Measurements from ENCODE around the gene RAB40B.
"Not testable (repeated sequence)": the region's sequence is repeated elsewhere in the genome, so short reads cannot be mapped to it uniquely, and the experiment has no call there.

RAB40B gene, protein sequence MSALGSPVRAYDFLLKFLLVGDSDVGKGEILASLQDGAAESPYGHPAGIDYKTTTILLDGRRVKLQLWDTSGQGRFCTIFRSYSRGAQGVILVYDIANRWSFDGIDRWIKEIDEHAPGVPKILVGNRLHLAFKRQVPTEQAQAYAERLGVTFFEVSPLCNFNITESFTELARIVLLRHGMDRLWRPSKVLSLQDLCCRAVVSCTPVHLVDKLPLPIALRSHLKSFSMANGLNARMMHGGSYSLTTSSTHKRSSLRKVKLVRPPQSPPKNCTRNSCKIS

DNA sequence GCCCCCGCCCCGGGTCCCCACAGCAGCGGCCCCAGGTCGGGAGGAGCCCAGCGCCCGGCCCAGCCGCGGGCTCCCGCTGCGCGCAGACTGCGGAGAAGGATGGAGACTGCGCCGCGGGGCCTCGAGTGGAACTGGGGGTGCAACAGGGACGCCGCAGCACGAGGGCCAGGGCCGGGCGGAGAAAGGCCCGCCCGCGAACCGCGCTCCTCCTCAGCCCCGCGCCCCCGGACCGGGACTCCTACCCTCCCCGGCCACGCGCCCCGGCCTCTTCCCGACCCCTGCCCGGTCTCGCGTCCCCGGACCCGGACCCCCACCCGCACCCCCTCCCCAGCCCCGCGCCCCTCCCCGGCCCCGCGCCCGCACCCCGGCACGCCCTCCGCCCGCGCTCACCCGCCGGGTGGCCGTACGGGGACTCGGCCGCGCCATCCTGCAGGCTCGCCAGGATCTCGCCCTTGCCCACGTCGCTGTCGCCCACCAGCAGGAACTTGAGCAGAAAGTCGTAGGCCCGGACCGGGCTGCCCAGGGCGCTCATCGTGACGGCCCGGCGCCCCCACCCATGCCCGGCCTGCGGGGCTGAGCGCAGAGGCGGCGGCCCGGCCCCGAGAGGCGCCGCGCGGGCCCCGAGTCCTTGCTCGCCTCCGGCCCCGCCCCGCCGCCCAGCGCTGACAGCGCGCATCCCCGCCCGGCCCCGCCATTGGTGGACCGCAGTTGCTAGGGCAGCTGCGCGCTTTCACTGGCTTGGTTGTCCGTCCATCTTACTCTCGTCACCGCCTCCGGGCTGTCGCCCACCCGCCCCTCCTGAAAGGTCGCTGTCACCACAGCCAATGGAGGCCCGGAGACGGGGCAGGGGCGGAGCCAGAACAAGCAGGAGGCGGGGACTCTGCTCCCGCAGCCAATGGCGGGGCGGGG is at the start of gene RAB40B:
Gene RAB40B (minus strand): TSS at position 634 of the 909 bp plus-strand sequence. CDS start 102 bp downstream, at position 532.
- peak; percentile 58 for DNase-seq

DNA sequence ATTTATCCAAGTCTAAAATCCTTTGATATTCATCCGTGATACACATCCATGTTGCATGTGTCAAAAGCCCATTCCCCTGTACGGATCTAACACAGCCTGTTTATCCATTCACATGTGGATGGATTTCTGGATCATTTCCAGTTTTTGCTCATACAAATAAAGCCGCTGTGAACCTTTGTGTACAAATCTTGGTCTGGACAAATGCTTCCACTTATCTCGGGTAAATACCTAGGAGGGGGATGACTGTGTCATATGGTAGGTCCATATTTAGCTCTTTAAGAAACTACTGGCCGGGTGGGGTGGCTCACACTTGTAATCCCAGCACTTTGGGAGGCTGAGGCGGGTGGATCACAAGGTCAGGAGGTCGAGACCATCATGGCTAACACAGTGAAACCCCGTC is 47.0 kb upstream of the RAB40B start:
- DNase-seq = no peak

DNA sequence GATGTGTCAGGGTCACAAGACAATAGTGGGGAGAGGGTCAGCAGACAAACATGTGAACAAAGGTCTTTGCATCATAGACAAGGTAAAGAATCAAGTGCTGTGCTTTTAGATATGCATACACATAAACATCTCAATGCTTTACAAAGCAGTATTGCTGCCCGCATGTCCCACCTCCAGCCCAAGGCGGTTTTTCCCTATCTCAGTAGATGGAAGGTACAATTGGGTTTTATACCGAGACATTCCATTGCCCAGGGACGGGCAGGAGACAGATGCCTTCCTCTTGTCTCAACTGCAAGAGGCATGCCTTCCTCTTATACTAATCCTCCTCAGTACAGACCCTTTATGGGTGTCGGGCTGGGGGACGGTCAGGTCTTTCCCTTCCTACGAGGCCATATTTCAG is 46.2 kb upstream of the RAB40B start:
- DNase-seq = not testable (repeated sequence)

DNA sequence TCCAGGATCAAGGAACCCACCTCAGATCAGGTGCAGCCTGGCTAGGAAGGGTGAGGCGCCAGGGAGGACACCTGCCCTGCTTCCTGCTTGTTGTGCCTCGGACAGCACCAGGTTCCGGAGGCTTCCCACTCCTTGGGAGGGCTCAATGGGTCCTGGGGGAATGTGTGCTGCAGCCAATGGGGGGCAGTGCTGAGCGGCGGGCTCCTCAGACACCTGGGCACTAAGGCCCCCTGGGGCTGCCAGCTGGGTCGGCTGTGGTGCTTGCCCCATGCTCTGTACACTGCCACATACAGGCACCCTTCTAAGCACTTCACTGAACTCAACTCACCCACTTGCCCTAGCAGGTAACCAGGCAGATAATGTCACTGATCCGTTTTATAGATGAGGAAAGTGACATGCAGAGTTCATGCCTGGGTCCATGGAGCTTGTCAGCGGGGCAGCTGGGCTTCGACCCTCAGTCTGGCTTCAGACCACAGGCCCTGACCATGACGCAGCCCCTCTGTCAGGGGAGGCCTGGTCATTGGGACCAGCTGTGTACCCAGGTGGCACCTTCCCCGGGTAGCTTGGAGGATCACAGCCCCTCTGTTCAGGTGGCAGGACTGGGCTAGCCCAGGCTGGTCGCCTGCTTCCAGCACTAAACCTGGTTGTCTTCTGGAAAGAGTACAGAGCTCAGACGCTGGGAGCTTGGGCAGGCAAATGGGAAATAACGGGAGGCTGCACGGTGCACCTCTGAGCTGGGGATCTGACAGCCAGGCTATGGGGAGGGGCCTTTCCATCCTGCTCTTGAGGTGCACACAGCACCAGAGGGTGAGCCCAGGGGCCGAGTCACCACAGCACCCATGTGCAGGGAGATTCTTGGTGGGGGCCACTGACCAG is 45.1 kb upstream of the RAB40B start:
- no peak for DNase-seq

DNA sequence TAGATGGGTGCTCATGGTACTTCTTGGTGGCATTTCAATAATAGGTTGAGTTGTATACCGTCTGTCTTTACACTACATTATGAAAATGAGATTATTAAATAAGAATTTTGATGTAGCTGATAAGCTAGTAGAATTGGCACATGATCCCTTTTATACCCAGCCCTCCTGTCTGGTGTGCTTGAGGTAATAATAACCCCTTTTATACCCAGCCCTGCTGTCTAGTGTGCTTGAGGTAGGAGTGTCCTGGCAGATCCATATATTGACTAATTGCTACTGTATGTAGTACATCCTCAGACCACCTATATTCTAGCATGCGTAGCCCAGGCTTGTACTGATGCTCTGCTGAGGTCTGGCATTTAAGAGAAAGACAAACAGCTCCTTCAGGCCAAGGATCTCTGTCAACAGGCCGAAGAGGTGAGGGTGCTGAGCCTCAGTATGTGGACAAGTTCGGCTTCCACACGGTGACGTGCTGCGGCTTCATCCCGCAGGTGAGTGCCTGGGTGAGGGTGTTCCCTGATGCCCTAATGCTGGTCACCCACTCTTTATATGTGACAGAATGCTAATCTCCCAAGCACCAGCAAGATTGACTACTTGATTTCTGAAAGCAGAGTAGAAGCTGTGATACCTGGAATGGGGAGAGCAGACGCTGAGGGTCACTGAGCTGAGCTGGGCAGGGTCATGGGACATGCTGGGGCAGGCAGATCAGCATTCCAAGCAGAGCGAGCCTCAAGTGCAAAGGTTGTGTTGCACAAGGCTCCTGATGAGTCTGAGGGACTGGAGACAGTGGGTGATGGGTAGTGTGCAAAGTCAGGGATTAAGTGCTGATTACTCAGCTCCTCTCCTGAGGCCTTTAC is 42.6 kb upstream of the RAB40B start:
- DNase-seq = no peak

DNA sequence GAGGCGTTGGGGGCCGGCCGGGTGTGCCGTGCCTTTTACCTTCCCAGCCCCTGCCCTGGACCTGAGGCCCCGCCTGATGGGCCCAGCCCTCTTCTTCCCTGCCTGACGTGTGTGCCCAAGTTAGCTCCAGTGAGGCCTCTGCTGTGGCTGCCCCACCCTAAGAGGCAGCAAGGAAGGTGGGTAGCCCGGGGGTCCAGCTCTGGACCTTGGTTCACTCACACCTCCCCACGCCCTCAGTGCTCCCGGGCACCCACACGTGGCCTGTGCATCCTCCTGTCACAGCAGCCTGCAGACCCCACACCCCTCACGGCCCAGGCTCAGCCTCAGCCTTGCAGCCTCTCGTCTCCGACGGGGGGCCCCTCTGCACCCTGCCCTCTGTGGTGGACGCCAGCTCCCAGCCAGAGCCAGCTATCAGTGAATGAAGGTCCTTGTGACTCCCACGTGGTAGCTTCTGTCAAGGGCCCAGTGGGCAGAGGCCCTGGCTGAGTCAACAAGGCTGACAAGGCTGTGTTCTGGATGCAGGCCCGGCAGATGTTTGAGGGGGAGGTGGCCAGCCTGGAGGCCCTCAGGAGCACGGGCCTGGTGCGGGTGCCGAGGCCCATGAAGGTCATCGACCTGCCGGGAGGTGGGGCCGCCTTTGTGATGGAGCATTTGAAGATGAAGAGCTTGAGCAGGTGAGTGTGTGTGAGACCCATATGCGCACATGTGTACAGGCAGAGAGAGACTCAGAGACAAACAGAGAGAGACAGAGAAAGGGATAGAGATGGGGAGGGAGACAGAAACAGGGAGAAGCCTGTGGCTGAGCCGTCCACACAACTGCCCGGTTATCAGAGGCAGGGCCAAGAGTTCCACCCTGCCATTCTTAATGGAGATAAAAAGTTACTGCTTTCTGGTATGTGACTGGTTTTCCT is 39.7 kb upstream of the RAB40B start:
- no peak for DNase-seq

DNA sequence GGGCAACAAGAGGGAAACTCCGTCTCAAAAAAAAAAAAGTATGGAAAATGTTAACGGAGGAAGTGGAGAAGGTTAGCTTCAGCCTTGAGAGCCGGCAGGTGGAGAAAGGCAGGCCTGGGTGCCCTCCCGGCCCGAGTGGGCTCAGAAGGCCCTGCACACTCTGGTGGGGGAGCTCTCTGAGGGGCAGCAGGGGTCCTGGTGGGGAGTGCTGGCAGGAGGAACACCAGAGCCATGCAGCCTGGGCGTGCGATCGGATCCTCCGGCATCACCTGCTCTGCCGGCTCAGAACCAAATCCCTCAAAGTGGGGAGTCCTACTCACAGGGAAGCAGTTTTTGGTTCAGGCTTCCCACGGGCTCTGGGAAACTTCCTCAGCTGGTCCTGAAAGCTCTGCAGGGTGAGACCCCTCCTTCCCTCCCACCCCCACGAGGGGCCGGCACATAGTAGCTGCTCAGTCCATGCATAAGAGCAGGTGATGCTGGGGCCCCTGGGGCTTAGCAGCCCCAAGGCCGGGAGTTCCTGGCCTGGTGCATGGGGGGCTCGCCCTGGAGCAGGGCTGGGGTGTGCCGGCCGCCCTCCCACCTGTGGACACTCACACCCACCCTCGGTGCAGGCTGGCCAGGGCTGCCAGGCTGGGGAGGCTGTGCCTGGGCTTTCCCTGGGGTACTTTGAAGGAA is 38.1 kb upstream of the RAB40B start:
- no peak for DNase-seq

DNA sequence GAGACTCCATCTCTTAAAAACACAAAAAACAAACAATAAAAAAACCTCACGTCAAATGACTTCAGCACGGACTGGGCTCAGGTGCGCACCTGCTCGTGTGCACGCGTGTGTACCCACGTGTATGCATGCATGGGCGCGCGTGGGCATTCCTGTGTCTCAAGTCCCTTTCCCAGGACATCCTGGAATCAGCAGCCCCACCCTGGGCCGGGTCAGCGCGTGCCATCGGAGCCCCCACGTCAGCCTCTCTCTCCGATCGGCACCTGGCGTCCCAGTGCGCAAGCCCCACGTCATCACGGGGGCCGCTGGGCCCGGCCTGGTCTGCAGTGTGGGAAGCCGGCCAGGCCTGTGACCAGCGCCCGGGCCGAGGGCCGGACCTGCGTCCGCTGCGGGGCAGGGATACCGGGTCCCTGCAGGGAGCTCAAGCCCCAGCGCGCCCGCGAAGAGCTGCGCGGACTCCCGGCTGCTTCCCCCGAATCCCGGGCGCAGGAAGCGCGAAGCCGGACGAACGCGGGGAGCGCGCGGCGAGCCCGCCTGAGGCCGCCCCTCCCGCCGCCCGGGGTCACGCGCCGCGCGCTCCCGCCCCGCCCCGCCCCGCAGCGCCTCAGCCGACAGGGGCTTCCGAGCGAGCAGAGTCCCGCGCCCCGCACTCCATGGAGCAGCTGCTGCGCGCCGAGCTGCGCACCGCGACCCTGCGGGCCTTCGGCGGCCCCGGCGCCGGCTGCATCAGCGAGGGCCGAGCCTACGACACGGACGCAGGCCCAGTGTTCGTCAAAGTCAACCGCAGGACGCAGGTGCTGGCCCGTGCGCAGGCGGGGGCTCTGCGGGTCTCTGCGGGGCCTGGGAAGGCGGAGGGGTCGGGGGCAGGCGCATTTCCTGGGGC is 36.7 kb upstream of the RAB40B start, which contains the start of gene FN3K:
Gene FN3K (plus strand): TSS at position 629 of the 880 bp plus-strand sequence. CDS start 22 bp downstream, at position 651.
- DNase-seq = no peak

DNA sequence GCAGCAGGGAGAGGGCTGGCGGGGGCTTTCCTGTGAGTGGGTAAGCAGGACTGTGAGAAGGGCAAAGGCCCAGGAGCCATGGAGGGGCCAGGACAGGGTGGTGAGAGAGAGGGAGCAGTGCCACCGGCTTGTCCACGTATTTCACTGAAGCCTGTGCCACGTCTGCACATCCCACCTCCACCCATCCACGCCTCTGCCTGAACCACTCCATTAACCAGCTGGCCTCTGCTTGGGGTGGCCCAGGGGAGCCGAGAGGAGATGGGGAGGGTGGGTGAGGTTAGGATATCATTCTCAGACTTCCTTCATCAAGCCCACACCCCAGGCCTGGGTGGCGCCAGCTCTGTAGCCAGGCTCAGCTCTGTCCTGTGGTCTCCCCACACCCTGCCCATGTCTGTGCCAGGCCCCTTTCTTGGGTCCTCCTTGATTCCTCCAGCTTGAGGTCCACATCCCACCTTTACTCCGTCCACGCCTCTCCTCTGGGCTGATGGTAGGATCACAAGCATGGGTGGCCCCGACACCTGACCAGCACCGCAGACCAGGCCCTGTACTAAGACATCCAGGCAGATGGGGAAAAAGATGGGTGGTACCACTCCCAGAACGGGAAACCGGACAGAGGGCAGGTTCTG is 33.7 kb upstream of the RAB40B start:
- DNase-seq = no peak

DNA sequence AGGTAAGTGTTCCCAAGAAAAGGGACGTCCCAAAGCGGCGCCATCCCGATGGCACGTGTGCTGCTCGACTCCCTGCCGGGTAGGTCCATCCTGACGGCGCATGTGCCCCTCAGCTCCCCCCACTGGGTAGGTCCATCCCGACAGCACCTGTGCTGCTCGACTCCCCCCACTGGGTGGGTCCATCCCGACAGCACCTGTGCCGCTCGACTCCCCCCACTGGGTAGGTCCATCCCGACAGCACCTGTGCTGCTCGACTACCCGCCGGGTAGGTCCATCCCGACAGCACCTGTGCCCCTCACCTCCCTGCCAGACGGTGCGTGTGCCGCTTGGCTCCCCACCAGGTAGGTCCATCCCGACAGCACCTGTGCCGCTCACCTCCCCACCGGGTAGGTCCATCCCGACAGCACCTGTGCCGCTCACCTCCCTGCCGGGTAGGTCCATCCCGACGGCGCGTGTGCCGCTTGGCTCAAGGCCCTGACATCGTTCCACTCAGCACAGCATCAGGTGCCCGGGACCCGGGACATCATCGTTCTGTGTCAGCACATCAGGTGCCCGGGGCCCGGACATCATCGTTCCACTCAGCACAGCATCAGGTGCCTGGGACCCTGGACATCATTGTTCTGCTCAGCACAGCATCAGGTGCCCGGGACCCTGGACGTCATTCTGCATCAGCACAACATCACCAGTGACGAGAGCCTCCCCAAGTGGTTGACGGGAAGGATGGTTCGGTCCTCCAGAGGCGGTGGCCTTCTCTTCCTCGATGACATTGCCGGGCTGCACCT is 31.2 kb upstream of the RAB40B start:
- DNase-seq = no peak

DNA sequence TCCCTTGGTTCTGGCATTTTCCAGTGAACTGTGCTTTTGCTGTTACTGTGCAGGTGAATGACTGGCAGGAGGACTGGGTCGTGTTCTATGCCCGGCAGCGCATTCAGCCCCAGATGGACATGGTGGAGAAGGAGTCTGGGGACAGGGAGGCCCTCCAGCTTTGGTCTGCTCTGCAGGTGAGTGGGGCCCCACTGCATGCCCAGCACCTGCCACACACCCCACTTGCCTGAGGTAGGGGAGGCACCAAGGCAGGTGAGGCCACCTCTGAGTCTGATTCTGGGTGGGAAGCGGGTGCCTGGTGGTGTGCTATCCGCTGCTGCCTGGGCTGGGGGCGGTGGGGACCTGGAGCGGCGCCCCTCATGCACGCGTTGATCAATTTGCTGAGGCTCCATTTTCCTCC is 27.9 kb upstream of the RAB40B start:
- no peak for DNase-seq

DNA sequence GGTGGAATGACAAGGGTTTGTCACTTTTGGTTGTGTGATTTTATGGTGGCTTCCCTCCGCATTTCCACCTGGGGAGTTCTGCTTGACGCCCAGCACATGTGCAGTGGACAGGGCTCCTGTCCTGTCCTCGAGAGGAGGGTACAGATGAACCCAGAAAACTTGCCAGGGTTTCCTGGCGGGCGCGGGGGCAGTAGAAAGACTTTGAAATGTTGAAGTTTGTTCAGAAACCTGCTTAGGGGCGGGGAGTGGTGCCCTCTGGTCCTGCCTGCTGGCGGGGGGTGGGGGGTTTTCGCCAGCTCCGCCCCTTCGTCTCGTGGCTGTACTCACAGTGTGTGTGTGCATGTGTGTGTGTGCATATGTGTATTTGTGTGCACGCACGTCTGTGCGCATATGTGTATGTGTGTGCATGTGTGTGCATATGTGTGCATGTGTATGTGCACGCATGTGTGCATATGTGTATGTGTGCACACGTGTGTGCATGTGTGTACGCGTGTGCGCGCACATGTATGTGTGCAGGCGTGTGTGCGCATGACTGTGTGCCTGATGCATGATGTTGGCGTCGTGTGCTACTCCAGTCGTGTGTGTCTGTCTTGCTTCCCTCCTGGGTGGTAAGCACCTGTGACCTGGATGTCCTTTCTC is 24.8 kb upstream of the RAB40B start:
- DNase-seq = no peak

DNA sequence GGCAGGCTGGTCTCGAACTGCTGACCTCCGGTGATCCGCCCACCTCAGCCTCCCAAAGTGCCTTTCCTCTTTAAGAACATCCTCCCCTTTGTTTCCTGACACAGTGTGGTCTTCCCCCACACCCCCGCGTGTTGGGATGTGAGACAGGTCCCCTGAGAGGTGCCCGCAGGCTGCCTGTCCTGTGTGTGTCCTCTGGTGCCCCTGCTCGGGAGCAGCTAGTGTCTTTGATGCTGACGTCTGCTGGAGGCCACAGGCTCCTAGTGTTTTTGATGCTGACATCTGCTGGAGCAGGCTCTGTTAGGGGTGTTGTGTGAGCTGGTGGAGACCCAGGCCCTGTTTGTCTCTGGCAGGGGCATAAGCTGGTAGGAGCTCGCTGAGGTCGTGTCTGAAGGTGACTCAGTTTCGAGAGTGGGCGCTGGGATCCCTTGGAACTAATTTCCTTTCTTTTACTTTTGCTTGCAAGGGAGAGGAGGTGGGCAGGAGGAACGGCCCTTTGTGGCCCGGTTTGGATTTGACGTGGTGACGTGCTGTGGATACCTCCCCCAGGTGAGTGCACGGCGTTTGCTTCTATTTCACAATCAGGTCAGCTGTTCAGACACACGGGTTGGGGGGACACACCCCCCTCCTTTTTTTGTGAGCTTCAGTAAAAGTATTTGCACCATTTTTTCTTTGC is 24.0 kb upstream of the RAB40B start:
- DNase-seq = no peak

DNA sequence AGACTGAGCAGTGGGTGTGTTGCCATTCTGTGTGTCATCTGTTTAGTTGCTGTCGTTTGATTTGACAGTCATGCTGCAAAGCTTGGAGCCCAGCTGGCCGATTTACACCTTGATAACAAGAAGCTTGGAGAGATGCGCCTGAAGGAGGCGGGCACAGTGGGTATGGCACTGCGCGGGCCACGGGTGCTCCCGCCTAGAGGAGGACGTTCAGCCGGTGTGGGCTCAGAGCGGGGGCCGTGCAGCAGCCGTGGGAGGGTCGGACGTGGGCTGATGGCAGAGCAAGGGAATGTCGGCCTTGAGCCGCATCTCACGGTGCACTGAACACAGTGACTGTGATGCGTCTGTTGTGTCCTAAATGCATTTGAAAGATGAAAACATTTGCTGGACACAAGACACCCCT is 21.7 kb upstream of the RAB40B start:
- no peak for DNase-seq

DNA sequence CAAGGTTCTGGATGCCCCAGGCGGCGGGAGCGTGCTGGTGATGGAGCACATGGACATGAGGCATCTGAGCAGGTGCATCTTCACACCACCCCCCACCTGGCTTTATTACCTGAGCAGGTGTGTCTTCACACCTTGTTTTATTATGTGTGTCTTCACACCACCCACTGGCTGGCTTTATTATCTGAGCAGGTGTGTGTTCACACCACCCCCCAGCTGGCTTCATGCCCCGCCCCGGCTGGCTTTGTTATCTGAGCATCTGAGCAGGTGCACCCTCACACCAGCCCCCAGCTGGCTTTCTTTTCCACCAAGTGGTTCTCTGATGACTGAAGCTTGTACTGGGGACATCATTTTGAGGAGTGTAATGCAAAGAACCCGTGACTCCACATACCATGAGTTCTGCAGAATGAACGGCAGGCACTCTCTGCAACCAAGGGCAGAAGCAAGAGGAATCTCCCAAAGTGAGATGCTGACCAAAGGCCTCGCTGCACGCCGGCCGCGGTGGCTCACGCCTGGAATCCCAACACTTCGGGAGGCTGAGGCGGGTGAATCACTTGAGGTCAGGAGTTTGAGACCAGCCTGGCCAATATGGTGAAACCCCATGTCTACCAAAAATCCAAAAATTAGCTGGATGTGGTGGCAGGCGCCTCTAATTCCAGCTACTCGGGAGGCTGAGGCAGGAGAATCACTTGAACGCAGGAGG is 20.6 kb upstream of the RAB40B start:
- DNase-seq = no peak

All from NCI-H524 treated with DMSO at 0.1 percent for 48 hours (cell line).